AG04449 (cell line): ENCODE results near the gene GINS3.
"Not testable (repeated sequence)": the region's sequence is repeated elsewhere in the genome, so short reads cannot be mapped to it uniquely, and the experiment has no call there.

Source experiments
- CTCF ChIA-PET: fragments of 350-600 bp; formaldehyde crosslinking; extraction: SDS; loops from one replicate; lab custom pipeline; 2021; ENCODE audit warnings: antibody characterized with exemption; lab: Yijun Ruan, JAX
- POLR2A ChIA-PET: fragments of 400-600, 350-600 bp; formaldehyde crosslinking; extraction: SDS; loops from one replicate; lab custom pipeline; 2020; ENCODE audit warnings: antibody characterized with exemption, inconsistent platforms; lab: Yijun Ruan, JAX
- DNase-seq: peaks from one replicate; pipeline ENCODE4 v3.0.0-alpha.2; 2010; ENCODE audit warnings: low read depth, low spot score
- H3K4me3 ChIP-seq: 2 replicates; pipeline ENCODE4 v1.5.1; 2011; ENCODE audit warnings: low read depth, mild to moderate bottlenecking, control low read depth, low read length
- CTCF ChIP-seq: IDR thresholded peaks from one replicate; pipeline ENCODE4 v1.5.1; 2011; ENCODE audit warnings: mild to moderate bottlenecking, moderate library complexity, low read length, control low read depth, inconsistent platforms; ENCODE audit not compliant: insufficient read depth; ENCODE audit errors: missing control alignments

Gene GINS3

DNA sequence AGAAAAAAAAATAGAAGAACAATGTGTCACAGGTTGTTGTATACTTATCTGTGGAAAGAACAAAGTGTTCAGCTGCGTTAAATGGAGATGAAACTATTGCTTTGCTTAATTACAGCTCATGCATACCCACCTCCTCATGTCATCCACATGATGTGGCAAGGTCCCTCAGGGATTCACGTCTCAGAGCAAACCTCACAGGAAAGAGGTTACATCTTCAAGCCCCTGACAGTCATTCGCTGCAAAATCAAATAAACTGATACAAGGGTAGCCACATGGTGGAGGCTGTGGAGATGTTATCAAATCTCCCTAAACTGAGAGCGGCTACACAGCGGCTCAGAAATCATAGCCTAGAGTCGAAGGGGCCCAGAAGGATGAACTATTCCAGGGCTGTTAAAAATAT lies 21.1 kb downstream of the GINS3 start:
- ChIA-PET POLR2A (no interaction called here), CTCF (no interaction called here)
- no peak for TF ChIP-seq CTCF
- H3K4me3 ChIP-seq = no peak overlapping the region
- DNase-seq = no peak

DNA sequence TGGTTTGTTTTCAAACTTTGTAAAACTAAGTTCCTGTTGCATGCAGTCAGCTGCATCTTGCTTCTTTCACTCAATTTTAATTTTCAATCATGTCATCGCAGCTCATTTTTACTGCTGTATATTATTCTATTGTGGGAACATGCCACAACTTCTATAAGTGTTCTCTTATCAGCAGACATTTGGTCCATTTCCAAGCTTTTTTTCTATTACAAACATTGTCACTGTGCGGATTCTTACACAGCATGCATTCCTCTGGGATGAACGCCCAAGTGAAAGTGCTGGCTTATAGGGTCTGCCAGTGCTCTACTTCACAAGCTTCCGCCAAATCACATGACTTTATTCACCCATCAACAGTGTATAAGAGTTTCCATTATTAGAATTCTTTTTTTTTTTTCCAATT lies 22.7 kb downstream of the GINS3 start:
- no peak overlapping the region for H3K4me3 ChIP-seq
- ChIA-PET CTCF (interaction anchor here (1.2 kb wide), 1 partner anchor 31 kb away, joined by 3 read pairs; no protein-coding TSS in a partner anchor), POLR2A (no interaction called here)
- TF ChIP-seq CTCF = no peak
- DNase-seq = no peak

GRCh38 chr16:58415961-58416360 lies 23.7 kb downstream of the GINS3 start:
- CTCF ChIA-PET, H3K4me3 ChIP-seq, DNase-seq: not testable (repeated sequence)
- POLR2A ChIA-PET = interaction anchor here (0.6 kb wide), 1 partner anchor 8 kb away, joined by 3 read pairs; no protein-coding TSS in a partner anchor

- POLR2A ChIA-PET = no interaction called here
- CTCF ChIA-PET = no interaction called here
Measured at GRCh38 chr16:58417035-58417434, 24.8 kb downstream of the GINS3 start.

DNA sequence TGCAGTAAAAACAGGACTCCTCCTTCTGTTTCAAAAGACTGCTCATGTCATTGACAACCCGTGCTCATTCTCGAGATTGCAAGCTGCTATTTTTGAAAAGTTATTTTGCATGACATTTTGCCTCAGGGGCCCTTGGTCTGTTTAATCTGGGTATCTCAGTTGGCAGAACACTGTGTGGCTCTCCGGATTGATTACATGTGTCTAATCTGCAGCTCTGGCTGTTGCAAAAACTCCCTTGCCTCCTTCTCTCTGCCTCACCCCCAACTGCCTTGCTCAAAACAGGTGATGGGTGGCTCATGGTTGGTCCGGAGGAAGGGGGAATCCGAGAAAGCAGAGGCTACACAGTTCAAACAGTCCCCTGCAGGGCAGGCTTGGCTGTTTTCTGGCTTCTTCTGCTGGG lies 25.3 kb downstream of the GINS3 start:
- no peak for TF ChIP-seq CTCF
- CTCF ChIA-PET = no interaction called here
- no peak for DNase-seq
- POLR2A ChIA-PET = no interaction called here
- H3K4me3 ChIP-seq = no peak overlapping the region

More at GRCh38 chr16:58417035-58417434, 24.8 kb downstream of the GINS3 start:
- no peak overlapping the region for H3K4me3 ChIP-seq
- no peak for DNase-seq
- no peak for TF ChIP-seq CTCF

- ChIA-PET CTCF (interaction anchor here (1.8 kb wide), 1 partner anchor 71 kb away, joined by 4 read pairs; no protein-coding TSS in a partner anchor), POLR2A (no interaction called here)
- DNase-seq = no peak
- TF ChIP-seq CTCF = no peak
- H3K4me3 ChIP-seq = no peak overlapping the region
Measured at GRCh38 chr16:58418026-58418425, 25.8 kb downstream of the GINS3 start.

- no peak for TF ChIP-seq CTCF
- CTCF ChIA-PET = interaction anchor here (1.8 kb wide), 1 partner anchor 70 kb away, joined by 4 read pairs; no protein-coding TSS in a partner anchor
- H3K4me3 ChIP-seq = no peak overlapping the region
- no peak for DNase-seq
- POLR2A ChIA-PET = no interaction called here
Measured at GRCh38 chr16:58418601-58419000, 26.3 kb downstream of the GINS3 start.
